ENCODE data around the gene FAM131B.

- TF ChIP-seq, protein P1, sequence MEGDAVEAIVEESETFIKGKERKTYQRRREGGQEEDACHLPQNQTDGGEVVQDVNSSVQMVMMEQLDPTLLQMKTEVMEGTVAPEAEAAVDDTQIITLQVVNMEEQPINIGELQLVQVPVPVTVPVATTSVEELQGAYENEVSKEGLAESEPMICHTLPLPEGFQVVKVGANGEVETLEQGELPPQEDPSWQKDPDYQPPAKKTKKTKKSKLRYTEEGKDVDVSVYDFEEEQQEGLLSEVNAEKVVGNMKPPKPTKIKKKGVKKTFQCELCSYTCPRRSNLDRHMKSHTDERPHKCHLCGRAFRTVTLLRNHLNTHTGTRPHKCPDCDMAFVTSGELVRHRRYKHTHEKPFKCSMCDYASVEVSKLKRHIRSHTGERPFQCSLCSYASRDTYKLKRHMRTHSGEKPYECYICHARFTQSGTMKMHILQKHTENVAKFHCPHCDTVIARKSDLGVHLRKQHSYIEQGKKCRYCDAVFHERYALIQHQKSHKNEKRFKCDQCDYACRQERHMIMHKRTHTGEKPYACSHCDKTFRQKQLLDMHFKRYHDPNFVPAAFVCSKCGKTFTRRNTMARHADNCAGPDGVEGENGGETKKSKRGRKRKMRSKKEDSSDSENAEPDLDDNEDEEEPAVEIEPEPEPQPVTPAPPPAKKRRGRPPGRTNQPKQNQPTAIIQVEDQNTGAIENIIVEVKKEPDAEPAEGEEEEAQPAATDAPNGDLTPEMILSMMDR (IDR thresholded peaks at IDR 0.05) = no peak
- TF ChIP-seq POLR2A (IDR thresholded peaks at IDR 0.05) = no peak
Observed at GRCh38 chr7:143408252-143408685, 45.8 kb upstream of the FAM131B start.

Measured in heart left ventricle (tissue), 13 donors.